SK-N-SH (cell line): ENCODE results near the gene ARHGEF7.

Experiments
- CTCF ChIP-seq: fragments of 200-600 bp; sonication (generic); IDR thresholded peaks from 2 replicates; pipeline ENCODE4 v1.6.1; 2017; ENCODE audit warnings: antibody characterized with exemption, mild to moderate bottlenecking, moderate library complexity
- EP300 ChIP-seq, 2 experiments: IDR thresholded peaks; 2 replicates each; pipeline versions ENCODE4 v1.4.0 to v1.6.1; 2012; ENCODE audit warnings: borderline replicate concordance in 1 of 2, low read depth in 1 of 2, low read length in 1 of 2
- FOSL2 ChIP-seq: IDR thresholded peaks from 2 replicates; pipeline ENCODE4 v1.4.0; 2012; ENCODE audit warnings: low read depth, mild to moderate bottlenecking, moderate library complexity, borderline replicate concordance
- JUND ChIP-seq: IDR thresholded peaks from 2 replicates; pipeline ENCODE4 v1.4.0; 2012
- MAX ChIP-seq: IDR thresholded peaks from 2 replicates; pipeline ENCODE4 v1.4.0; 2012; ENCODE audit warnings: low read depth
- POLR2AphosphoS5 ChIP-seq: IDR thresholded peaks from 2 replicates; pipeline ENCODE4 v1.6.1; 2012; ENCODE audit warnings: low read depth, low read length
- RCOR1 ChIP-seq: fragments of 150-350 bp; IDR thresholded peaks from 2 replicates; pipeline ENCODE4 v1.6.1; 2017; ENCODE audit warnings: antibody characterized with exemption, low read length
- REST ChIP-seq: IDR thresholded peaks from 2 replicates; pipeline ENCODE4 v1.6.1; 2012; ENCODE audit warnings: mild to moderate bottlenecking, low read depth, low read length, moderate library complexity
- SMC3 ChIP-seq: IDR thresholded peaks from 2 replicates; pipeline ENCODE4 v1.6.1; 2012; ENCODE audit warnings: low read depth, low read length, improper control_type of control experiment
- TAF1 ChIP-seq: IDR thresholded peaks from 2 replicates; pipeline ENCODE4 v1.6.1; 2012; ENCODE audit warnings: low read depth, mild to moderate bottlenecking, low read length, moderate library complexity, borderline replicate concordance
- YY1 ChIP-seq: IDR thresholded peaks from 2 replicates; pipeline ENCODE4 v1.4.0; 2012; ENCODE audit warnings: low read depth, mild to moderate bottlenecking

- TF ChIP-seq CTCF (no peak), SMC3 (no peak), JUND (no peak), FOSL2 (no peak), EP300 (IDR thresholded peaks at IDR 0.05; ENCODE audit: borderline replicate concordance in 1 of 2, low read depth in 1 of 2, low read length in 1 of 2) (no peak), RCOR1 (no peak), POLR2AphosphoS5 (no peak), TAF1 (no peak), YY1 (no peak), MAX (no peak), REST (no peak)
These were observed 165.8 kb downstream of the ARHGEF7 start for GRCh38 chr13:111280681-111281585.
